HG03469 (cell line): ENCODE measurements around the gene ARPIN.
"Not testable (repeated sequence)": the region's sequence is repeated elsewhere in the genome, so short reads cannot be mapped to it uniquely, and the experiment has no call there.

Experiments used
- ATAC-seq: cut with Tn5 transposase; IDR thresholded peaks from one replicate; pipeline ENCODE4 v1.9.1; 2021; ENCODE audit warnings: mild to moderate bottlenecking, moderate library complexity, moderate number of reproducible peaks; ENCODE audit not compliant: unreplicated experiment

The ARPIN gene

GRCh38 chr15:89880727-89881126 lies 32.0 kb downstream of the ARPIN start:
- no peak for ATAC-seq

GRCh38 chr15:89878323-89878722 lies 34.4 kb downstream of the ARPIN start:
- ATAC-seq, result no peak

GRCh38 chr15:89877083-89877425 lies 35.7 kb downstream of the ARPIN start:
- no peak for ATAC-seq

GRCh38 chr15:89876396-89877082 lies 36.2 kb downstream of the ARPIN start:
- no peak for ATAC-seq

GRCh38 chr15:89875741-89876140 lies 37.0 kb downstream of the ARPIN start:
- ATAC-seq, result no peak

- ATAC-seq, result no peak
Observed at GRCh38 chr15:89874926-89875564, 37.7 kb downstream of the ARPIN start.

GRCh38 chr15:89870688-89871288 lies 42.0 kb downstream of the ARPIN start:
- ATAC-seq, result no peak

- ATAC-seq, result no peak
Observed at GRCh38 chr15:89870006-89870405, 42.7 kb downstream of the ARPIN start.

- ATAC-seq, result not testable (repeated sequence)
Observed at GRCh38 chr15:89869490-89869889, 43.3 kb downstream of the ARPIN start.

GRCh38 chr15:89864958-89865739 lies 47.6 kb downstream of the ARPIN start:
- no peak for ATAC-seq

- no peak for ATAC-seq
Observed at GRCh38 chr15:89863918-89864317, 48.8 kb downstream of the ARPIN start.

GRCh38 chr15:89860891-89861290 lies 51.9 kb downstream of the ARPIN start:
- ATAC-seq, result no peak

- no peak for ATAC-seq
Observed at GRCh38 chr15:89860431-89860830, 52.3 kb downstream of the ARPIN start.

GRCh38 chr15:89858661-89859458 lies 53.9 kb downstream of the ARPIN start:
- no peak for ATAC-seq

- ATAC-seq, result no peak
Observed at GRCh38 chr15:89857673-89858072, 55.1 kb downstream of the ARPIN start.

- ATAC-seq, result no peak
Observed at GRCh38 chr15:89855948-89856347, 56.8 kb downstream of the ARPIN start.

GRCh38 chr15:89854863-89855262 lies 57.9 kb downstream of the ARPIN start:
- not testable (repeated sequence) for ATAC-seq

GRCh38 chr15:89852342-89852995 lies 60.3 kb downstream of the ARPIN start:
- ATAC-seq, result no peak

- ATAC-seq, result no peak
Observed at GRCh38 chr15:89851673-89852341, 60.9 kb downstream of the ARPIN start.

GRCh38 chr15:89848970-89849292 lies 63.8 kb downstream of the ARPIN start:
- no peak for ATAC-seq
